ENCODE data around the gene ANKRD44. TPM values are rescaled to one million over a fixed set of nuclear protein-coding genes. Genes with fewer than 3 reads are reported as not detected.
A peak's percentile ranks its signal among the peaks of the same experiment; 100 is the strongest.

Gene ANKRD44
- total and polyA plus RNA-seq, 12 donors, result 1.1 to 20.1 (median 6.9) TPM

DNA sequence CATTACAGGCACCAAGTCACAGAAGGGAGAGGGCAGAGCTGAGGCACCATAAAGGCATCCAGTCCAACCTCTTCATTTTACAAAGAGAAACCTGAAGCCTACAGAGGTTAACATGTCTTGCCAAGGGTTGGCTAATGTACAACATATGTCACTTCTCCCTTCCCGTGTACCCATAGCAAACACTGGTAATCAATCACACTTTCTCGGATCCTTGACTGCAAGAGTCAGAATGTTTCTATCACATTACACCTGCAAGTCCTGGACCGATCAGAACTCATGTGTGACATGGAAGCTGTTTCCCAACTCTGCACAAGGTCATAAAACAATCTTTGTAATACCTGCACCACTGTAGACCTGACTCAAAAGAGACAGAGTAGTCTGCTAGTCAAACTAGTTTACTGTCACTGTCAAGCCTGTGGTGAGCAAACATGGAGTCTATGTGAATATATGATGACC lies 6.0 kb downstream of the ANKRD44 start:
- no peak overlapping the region for H3K4me3 ChIP-seq
- WGBS, 2 donors, result 91 to 96% methylated on average over 3 of the region's 3 CpGs
- peaks cover 0 to 9% (median 0%) of the 10 kb centered on the region in 9 donors for H3K36me3 ChIP-seq
- ATAC-seq, result no peak
- H3K27me3 ChIP-seq, result no peaks in the 10 kb centered on the region
- peaks cover 0 to 74% (median 14%) of the 10 kb centered on the region in 9 donors for H3K4me1 ChIP-seq
- no peaks in the 10 kb centered on the region for H3K9me3 ChIP-seq
- peak overlapping the region in 1 of 10 donors; percentile 92 for H3K27ac ChIP-seq
- intact Hi-C loops (cut with DNase I), result loop anchor here in 3 of 10 donors (5.0 to 10.0 kb wide), 4 partner anchors 60 to 192 kb away; no protein-coding TSS in a partner anchor
- TF ChIP-seq, protein P1, sequence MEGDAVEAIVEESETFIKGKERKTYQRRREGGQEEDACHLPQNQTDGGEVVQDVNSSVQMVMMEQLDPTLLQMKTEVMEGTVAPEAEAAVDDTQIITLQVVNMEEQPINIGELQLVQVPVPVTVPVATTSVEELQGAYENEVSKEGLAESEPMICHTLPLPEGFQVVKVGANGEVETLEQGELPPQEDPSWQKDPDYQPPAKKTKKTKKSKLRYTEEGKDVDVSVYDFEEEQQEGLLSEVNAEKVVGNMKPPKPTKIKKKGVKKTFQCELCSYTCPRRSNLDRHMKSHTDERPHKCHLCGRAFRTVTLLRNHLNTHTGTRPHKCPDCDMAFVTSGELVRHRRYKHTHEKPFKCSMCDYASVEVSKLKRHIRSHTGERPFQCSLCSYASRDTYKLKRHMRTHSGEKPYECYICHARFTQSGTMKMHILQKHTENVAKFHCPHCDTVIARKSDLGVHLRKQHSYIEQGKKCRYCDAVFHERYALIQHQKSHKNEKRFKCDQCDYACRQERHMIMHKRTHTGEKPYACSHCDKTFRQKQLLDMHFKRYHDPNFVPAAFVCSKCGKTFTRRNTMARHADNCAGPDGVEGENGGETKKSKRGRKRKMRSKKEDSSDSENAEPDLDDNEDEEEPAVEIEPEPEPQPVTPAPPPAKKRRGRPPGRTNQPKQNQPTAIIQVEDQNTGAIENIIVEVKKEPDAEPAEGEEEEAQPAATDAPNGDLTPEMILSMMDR (IDR thresholded peaks at IDR 0.05), result no peak
- DNase-seq, result no peak

DNA sequence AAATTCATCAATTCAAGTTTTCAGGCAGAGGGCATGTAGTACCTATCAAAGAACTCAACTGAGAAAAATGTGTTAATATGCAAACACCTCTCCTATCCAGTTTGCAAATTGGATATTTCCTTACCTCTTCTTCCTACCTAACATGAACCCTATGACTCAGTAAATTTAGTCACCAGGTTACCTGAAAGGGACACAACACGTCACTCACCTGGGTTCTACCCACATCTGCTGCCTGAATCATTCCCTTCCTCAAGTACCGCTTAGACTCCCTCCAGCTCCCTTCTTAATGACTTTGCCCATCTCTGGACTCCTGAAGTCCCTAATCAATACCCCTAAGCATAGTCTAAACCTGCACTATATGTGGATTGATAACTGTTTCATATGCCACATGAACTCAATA lies 10.4 kb downstream of the ANKRD44 start:
- H3K4me1 ChIP-seq, result peaks cover 0 to 73% (median 0%) of the 10 kb centered on the region in 9 donors
- H3K27ac ChIP-seq, result no peak overlapping the region

GRCh38 chr2:197298609-197299008 lies 12.0 kb downstream of the ANKRD44 start:
- H3K27ac ChIP-seq, result peak overlapping the region in 1 of 10 donors; percentile 77
- H3K36me3 ChIP-seq, result peaks cover 0 to 12% (median 0%) of the 10 kb centered on the region in 9 donors
- TF ChIP-seq, protein P1 (IDR thresholded peaks at IDR 0.05), result no peak
- intact Hi-C loops (cut with DNase I), result no loop called here
- ATAC-seq (no peak), DNase-seq (no peak)
- WGBS, 2 donors, result 97 to 99% methylated on average over 4 of the region's 4 CpGs
- no peaks in the 10 kb centered on the region for H3K27me3 ChIP-seq
- H3K4me1 ChIP-seq, result peaks cover 0 to 82% (median 12%) of the 10 kb centered on the region in 9 donors
- H3K9me3 ChIP-seq, result no peaks in the 10 kb centered on the region
- no peak overlapping the region for H3K4me3 ChIP-seq

More for the DNA sequence above, 10.4 kb downstream of the ANKRD44 start:
- Histone ChIP-seq H3K9me3 (no peaks in the 10 kb centered on the region), H3K36me3 (peaks cover 0 to 12% (median 0%) of the 10 kb centered on the region in 9 donors), H3K4me3 (no peak overlapping the region), H3K27me3 (no peaks in the 10 kb centered on the region)
- TF ChIP-seq, protein P1 (IDR thresholded peaks at IDR 0.05), result no peak
- intact Hi-C loops (cut with DNase I), result loop anchor here in 2 of 10 donors (5.0 to 10.0 kb wide), 2 partner anchors 55 to 103 kb away; no protein-coding TSS in a partner anchor
- DNase-seq (no peak), ATAC-seq (no peak)
- 68 to 99% methylated on average over 2 of the region's 2 CpGs for WGBS, 2 donors

GRCh38 chr2:197297772-197298318 lies 12.7 kb downstream of the ANKRD44 start:
- TF ChIP-seq, protein P1 (IDR thresholded peaks at IDR 0.05), result no peak
- 91 to 93% methylated on average over 4 of the region's 4 CpGs for WGBS, 2 donors
- H3K36me3 ChIP-seq, result peaks cover 0 to 12% (median 0%) of the 10 kb centered on the region in 9 donors
- no peaks in the 10 kb centered on the region for H3K27me3 ChIP-seq
- H3K9me3 ChIP-seq, result no peaks in the 10 kb centered on the region
- no peak for ATAC-seq
- H3K27ac ChIP-seq, result peak overlapping the region in 1 of 10 donors; percentile 77
- intact Hi-C loops (cut with DNase I), result no loop called here
- H3K4me3 ChIP-seq, result no peak overlapping the region
- peaks cover 0 to 83% (median 20%) of the 10 kb centered on the region in 9 donors for H3K4me1 ChIP-seq
- no peak for DNase-seq
